GM12891 (cell line): ENCODE data around the gene S100A6.

Source experiments
- POLR2A ChIP-seq: IDR thresholded peaks from 2 replicates; pipeline ENCODE4 v1.6.1; 2011; ENCODE audit warnings: low read depth, low read length, control low read depth
- POLR2AphosphoS5 ChIP-seq: IDR thresholded peaks from 2 replicates; pipeline ENCODE4 v1.6.1; 2011; ENCODE audit warnings: low read depth, low read length, control low read depth
- TAF1 ChIP-seq: IDR thresholded peaks from 2 replicates; pipeline ENCODE4 v1.6.1; 2011; ENCODE audit warnings: low read depth, low read length, control low read depth

DNA sequence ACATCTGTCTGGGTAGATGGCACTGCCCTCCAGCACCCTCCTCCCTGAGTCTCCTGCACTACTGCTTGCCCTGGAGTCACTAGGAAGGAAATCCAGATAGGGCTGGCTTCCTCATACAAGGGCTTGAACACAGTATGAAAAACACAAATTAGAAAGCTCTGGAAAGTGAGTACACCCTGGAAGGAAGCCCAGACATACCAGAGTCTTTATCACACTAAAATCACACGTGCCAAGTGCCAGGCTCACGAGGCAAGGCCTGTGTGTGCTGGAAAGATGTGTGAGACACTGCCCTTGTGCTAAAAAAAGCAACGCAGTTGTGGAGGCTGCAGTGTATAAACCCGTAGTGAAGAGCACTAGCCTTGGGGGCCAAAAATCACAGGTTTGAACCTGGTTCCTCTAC is 47.1 kb downstream of the S100A6 start:
- no peak for TF ChIP-seq POLR2A
- no peak for TF ChIP-seq POLR2AphosphoS5
- TF ChIP-seq TAF1, result no peak
